Measurements from ENCODE around the gene UNC5B. TPM values are rescaled to one million over a fixed set of nuclear protein-coding genes. Genes with fewer than 3 reads are reported as not detected.
A peak's percentile ranks its signal among the peaks of the same experiment; 100 is the strongest.

Gene UNC5B
- polyA plus RNA-seq, 3 donors = 0.04 to 0.72 TPM; not detected in 1

DNA sequence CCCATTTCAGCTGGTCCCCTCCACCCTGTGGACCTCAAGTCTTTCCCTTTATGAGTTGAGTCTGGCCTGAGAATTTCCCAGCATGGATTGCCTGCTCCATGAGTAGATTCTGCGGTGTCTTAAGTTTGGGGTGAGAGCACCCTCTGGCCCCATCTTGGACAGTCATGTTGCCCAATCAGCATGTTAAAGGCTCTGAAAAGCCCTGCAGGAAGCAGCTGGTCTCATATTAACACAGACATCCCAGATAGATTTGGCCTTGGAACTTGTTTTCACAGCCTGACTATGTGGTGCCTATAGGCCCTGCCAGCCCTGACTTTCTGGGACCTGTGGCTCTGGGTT lies 91.2 kb downstream of the UNC5B start:
- H3K9ac ChIP-seq (ENCODE audit: insufficient read depth, low read length, poor library complexity, severe bottlenecking) = no peak overlapping the region
- no peak overlapping the region for H3K4me3 Mint-ChIP-seq
- H3K4me3 ChIP-seq (replicated peaks in 1 of 3; ENCODE audit: low read depth in 2 of 3, low read length in 3 of 3) = no peak overlapping the region
- no peak overlapping the region for H3K27ac Mint-ChIP-seq
- H3K79me2 ChIP-seq (ENCODE audit: insufficient read depth, low read length) = no peaks in the 10 kb centered on the region
- intact Hi-C loops (cut with micrococcal nuclease) = no loop called here
- no peaks in the 10 kb centered on the region for H3K9me3 Mint-ChIP-seq
- no CpG with 5 or more reads among the region's 1 CpG for WGBS (ENCODE audit: insufficient coverage)
- H3K36me3 ChIP-seq (replicated peaks in 1 of 2; ENCODE audit: control insufficient read depth in 1 of 2, insufficient read depth in 2 of 2, low read length in 2 of 2) = no peaks in the 10 kb centered on the region
- H3K4me2 ChIP-seq (replicated peaks; ENCODE audit: extremely low read depth, low read length, poor library complexity, severe bottlenecking) = no peak overlapping the region
- H3K4me1 Mint-ChIP-seq = peaks cover 28% of the 10 kb centered on the region
- TF ChIP-seq, protein P1, sequence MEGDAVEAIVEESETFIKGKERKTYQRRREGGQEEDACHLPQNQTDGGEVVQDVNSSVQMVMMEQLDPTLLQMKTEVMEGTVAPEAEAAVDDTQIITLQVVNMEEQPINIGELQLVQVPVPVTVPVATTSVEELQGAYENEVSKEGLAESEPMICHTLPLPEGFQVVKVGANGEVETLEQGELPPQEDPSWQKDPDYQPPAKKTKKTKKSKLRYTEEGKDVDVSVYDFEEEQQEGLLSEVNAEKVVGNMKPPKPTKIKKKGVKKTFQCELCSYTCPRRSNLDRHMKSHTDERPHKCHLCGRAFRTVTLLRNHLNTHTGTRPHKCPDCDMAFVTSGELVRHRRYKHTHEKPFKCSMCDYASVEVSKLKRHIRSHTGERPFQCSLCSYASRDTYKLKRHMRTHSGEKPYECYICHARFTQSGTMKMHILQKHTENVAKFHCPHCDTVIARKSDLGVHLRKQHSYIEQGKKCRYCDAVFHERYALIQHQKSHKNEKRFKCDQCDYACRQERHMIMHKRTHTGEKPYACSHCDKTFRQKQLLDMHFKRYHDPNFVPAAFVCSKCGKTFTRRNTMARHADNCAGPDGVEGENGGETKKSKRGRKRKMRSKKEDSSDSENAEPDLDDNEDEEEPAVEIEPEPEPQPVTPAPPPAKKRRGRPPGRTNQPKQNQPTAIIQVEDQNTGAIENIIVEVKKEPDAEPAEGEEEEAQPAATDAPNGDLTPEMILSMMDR (IDR thresholded peaks at IDR 0.05) = peak; percentile 36
- no peaks in the 10 kb centered on the region for H3K9me3 ChIP-seq (replicated peaks in 1 of 2; ENCODE audit: control insufficient read depth in 1 of 2, insufficient read depth in 1 of 2, low read length in 2 of 2)
- H3K27ac ChIP-seq (ENCODE audit: low read depth in 1 of 2, low read length in 2 of 2) = no peak overlapping the region
- peaks cover 0 to 3% (median 1%) of the 10 kb centered on the region in 3 donors for H3K27me3 Mint-ChIP-seq (ENCODE audit: low read depth in 3 of 3)
- H2AFZ ChIP-seq (ENCODE audit: insufficient read depth, low read depth, low read length, poor library complexity, severe bottlenecking) = no peak overlapping the region
- no peaks in the 10 kb centered on the region for H4K20me1 ChIP-seq (ENCODE audit: insufficient read depth, low read length)
- peaks cover 10 to 17% of the 10 kb centered on the region in 2 donors for H3K4me1 ChIP-seq (ENCODE audit: control insufficient read depth in 1 of 2, insufficient read depth in 2 of 2, low read length in 2 of 2)
- H3K27me3 ChIP-seq (ENCODE audit: control insufficient read depth in 2 of 2, insufficient read depth in 2 of 2, low read length in 2 of 2) = no peaks in the 10 kb centered on the region
- no peak for DNase-seq
- no peaks in the 10 kb centered on the region for H3K36me3 Mint-ChIP-seq

DNA sequence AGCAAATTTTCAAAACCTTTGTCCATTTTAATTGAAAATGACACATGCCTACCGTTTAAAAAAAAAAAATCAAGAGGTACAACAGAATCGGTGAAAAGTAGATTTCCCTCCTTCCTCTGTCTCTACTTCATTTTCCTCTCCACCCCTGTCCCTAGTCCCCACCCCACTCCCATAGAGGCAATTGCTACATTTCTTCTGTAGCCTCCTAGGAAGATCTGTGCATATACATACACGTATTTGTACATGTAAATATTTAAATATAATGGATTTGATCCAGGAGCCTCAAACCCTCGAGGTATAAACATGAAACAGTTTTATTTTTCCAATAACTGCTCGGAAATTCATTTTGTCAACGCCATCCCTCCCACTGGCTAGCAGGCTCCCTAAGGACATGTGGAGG lies 92.5 kb downstream of the UNC5B start:
- no peak overlapping the region for H3K9ac ChIP-seq (ENCODE audit: insufficient read depth, low read length, poor library complexity, severe bottlenecking)
- H3K9me3 ChIP-seq (replicated peaks in 1 of 2; ENCODE audit: control insufficient read depth in 1 of 2, insufficient read depth in 1 of 2, low read length in 2 of 2) = no peaks in the 10 kb centered on the region
- TF ChIP-seq, protein P1 (IDR thresholded peaks at IDR 0.05) = no peak
- 76% methylated on average over 5 of the region's 6 CpGs for WGBS (ENCODE audit: insufficient coverage)
- H4K20me1 ChIP-seq (ENCODE audit: insufficient read depth, low read length) = no peaks in the 10 kb centered on the region
- peaks cover 0 to 3% of the 10 kb centered on the region in 2 donors for H3K4me1 ChIP-seq (ENCODE audit: control insufficient read depth in 1 of 2, insufficient read depth in 2 of 2, low read length in 2 of 2)
- Mint-ChIP-seq H3K4me3 (no peak overlapping the region), H3K36me3 (no peaks in the 10 kb centered on the region), H3K27me3 (ENCODE audit: low read depth in 3 of 3) (peaks cover 0 to 1% (median 0%) of the 10 kb centered on the region in 3 donors), H3K27ac (no peak overlapping the region), H3K9me3 (no peaks in the 10 kb centered on the region), H3K4me1 (peaks cover 19% of the 10 kb centered on the region)
- no peak overlapping the region for H3K27ac ChIP-seq (ENCODE audit: low read depth in 1 of 2, low read length in 2 of 2)
- H3K4me3 ChIP-seq (replicated peaks in 1 of 3; ENCODE audit: low read depth in 2 of 3, low read length in 3 of 3) = no peak overlapping the region
- H3K27me3 ChIP-seq (ENCODE audit: control insufficient read depth in 2 of 2, insufficient read depth in 2 of 2, low read length in 2 of 2) = no peaks in the 10 kb centered on the region
- intact Hi-C loops (cut with micrococcal nuclease) = no loop called here
- no peak overlapping the region for H2AFZ ChIP-seq (ENCODE audit: insufficient read depth, low read depth, low read length, poor library complexity, severe bottlenecking)
- H3K36me3 ChIP-seq (replicated peaks in 1 of 2; ENCODE audit: control insufficient read depth in 1 of 2, insufficient read depth in 2 of 2, low read length in 2 of 2) = no peaks in the 10 kb centered on the region
- H3K79me2 ChIP-seq (ENCODE audit: insufficient read depth, low read length) = no peaks in the 10 kb centered on the region
- no peak overlapping the region for H3K4me2 ChIP-seq (replicated peaks; ENCODE audit: extremely low read depth, low read length, poor library complexity, severe bottlenecking)
- no peak for DNase-seq

Data from CD14-positive monocyte (primary cell).